Measurements from ENCODE around the gene R3HCC1L.

- TF ChIP-seq CTCF (IDR thresholded peaks at IDR 0.05) (no peak), POLR2A (IDR thresholded peaks at IDR 0.05) (no peak)
These were observed 92.2 kb downstream of the R3HCC1L start for GRCh38 chr10:98226508-98227144.

Data from body of pancreas (tissue), 4 donors.